ENCODE data around the gene RNF130. TPM values are rescaled to one million over a fixed set of nuclear protein-coding genes. Genes with fewer than 3 reads are reported as not detected.
A peak's percentile ranks its signal among the peaks of the same experiment; 100 is the strongest.

RNF130 gene
- total RNA-seq, 4 donors from 2014 or later: 161 to 309 (median 212) TPM

DNA sequence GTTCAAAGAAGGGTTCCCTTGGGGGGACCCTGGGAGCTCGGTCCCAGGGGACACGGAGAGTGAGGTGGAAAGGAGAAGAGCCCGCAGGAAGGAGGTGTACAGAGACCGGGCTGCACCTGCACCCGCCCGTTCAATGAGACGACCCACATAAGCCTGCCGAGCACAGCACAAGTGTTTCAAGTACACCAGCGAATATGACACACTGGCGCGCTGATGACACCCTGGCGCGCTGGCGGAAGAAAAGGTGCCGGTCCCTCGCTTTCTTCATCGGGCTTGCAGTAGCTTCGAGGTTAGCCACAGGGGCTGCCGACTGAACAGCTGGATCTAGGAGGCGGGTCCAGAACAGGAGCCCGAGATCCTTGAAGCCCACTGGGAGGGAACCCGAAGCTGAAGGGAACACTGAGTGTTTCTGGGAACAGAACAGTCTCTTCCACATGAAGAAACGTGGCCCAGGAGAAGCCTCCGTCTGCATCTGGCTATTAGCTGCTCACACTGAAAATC is 165.2 kb downstream of the RNF130 start:
- TF ChIP-seq, protein P1, sequence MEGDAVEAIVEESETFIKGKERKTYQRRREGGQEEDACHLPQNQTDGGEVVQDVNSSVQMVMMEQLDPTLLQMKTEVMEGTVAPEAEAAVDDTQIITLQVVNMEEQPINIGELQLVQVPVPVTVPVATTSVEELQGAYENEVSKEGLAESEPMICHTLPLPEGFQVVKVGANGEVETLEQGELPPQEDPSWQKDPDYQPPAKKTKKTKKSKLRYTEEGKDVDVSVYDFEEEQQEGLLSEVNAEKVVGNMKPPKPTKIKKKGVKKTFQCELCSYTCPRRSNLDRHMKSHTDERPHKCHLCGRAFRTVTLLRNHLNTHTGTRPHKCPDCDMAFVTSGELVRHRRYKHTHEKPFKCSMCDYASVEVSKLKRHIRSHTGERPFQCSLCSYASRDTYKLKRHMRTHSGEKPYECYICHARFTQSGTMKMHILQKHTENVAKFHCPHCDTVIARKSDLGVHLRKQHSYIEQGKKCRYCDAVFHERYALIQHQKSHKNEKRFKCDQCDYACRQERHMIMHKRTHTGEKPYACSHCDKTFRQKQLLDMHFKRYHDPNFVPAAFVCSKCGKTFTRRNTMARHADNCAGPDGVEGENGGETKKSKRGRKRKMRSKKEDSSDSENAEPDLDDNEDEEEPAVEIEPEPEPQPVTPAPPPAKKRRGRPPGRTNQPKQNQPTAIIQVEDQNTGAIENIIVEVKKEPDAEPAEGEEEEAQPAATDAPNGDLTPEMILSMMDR (IDR thresholded peaks at IDR 0.05; ENCODE audit: low read depth): no peak

DNA sequence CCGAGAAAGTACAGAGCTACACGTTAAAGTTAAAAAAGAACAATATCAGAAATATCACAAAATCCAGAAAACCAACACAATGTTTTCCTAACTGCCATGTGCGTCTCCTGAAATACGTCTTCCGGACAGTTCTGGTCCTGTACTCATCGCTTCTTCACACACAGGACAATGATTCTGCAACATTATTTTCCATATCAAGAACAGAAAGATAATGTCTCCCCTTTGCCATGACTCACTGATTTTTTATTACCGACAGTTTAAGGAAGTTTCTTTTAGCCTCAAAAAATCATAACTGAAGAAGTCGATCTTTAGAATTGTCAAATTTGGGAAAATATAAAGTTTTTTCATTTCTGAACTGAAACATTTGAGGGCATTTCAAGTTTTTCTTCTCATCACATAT is 166.4 kb downstream of the RNF130 start:
- TF ChIP-seq, protein P1 (IDR thresholded peaks at IDR 0.05; ENCODE audit: low read depth): no peak

Small RNA genes lying within 50 kb of the gene (small RNA-seq; reads per million reads assigned to genes)
- gene MIR340: 34.3 reads per million, percentile 96 among the genes with 10 or more reads in this experiment

Other genes starting within 250 kb of the RNF130 start
- gene MRNIP, start 212.9 kb downstream of the RNF130 start, total RNA-seq: 10 to 100 TPM; 14.5 to 46.0 (median 31.0) TPM
- gene TBC1D9B, start 163.9 kb downstream of the RNF130 start, total RNA-seq: 100 to 1,000 TPM in 3 of 4 donors, 10 to 100 TPM in 1; 87.6 to 142 (median 122) TPM
- under 1 TPM in 2 of 4 donors, not detected in 2; 0.38 to 0.51 TPM for gene RASGEF1C, start 137.5 kb upstream of the RNF130 start, total RNA-seq
- 10 to 100 TPM; 23.7 to 34.7 (median 25.7) TPM for gene MAPK9, start 220.3 kb upstream of the RNF130 start, total RNA-seq